K562 (cell line): Measurements from ENCODE around the gene ZBTB9. TPM values are rescaled to one million over a fixed set of nuclear protein-coding genes. Genes with fewer than 3 reads are reported as not detected.
A peak's percentile ranks its signal among the peaks of the same experiment; 100 is the strongest.

ENCODE experiments used
- ATAC-seq: fragments of 200-7000 bp; cut with Tn5 transposase; 3 replicates; pipeline ENCODE4 v1.9.1; 2020; ENCODE audit warnings: moderate library complexity
- BruUV-seq: library from RNA; stranded (reverse); fragments of 400-500 nt; replicated peaks from 2 replicates; lab custom pipeline; 2021; lab: Mats Ljungman, UMichigan
- CTCF ChIA-PET: fragments of 300-600 bp; formaldehyde crosslinking; extraction: SDS; loops from one replicate; lab custom pipeline; 2021; ENCODE audit warnings: low intra/inter-chr PET ratio; lab: Yijun Ruan, JAX
- POLR2A ChIA-PET: fragments of 300-600, 350-650 bp; sonication (Branson Sonifier 250); formaldehyde crosslinking; extraction: SDS; loops from one replicate; lab custom pipeline; 2021; ENCODE audit warnings: antibody characterized with exemption, inconsistent platforms; lab: Yijun Ruan, JAX
- DNase-seq, 4 experiments: peaks; one replicate each; pipeline versions ENCODE4 v3.0.0 to v3.0.0-alpha.2; 2011 to 2018; ENCODE audit warnings: low spot score in 3 of 4, mixed read lengths in 3 of 4; ENCODE audit errors: extremely low read depth in 1 of 4
- FAIRE-seq: peaks from 2 replicates; lab custom pipeline; 2011; peaks lifted over from hg19 to GRCh38; lab: Jason Lieb, UNC
- H2AFZ ChIP-seq: 2 replicates; pipeline ENCODE4 v1.6.0; 2011; ENCODE audit warnings: low read depth, low read length, control low read depth, inconsistent platforms
- H3K27ac ChIP-seq: fragments of 200-600 bp; 3 replicates; pipeline ENCODE4 v1.8.0; 2011; ENCODE audit warnings: low read depth, mild to moderate bottlenecking, control low read depth, inconsistent platforms, low read length, moderate library complexity, mixed read lengths; ENCODE audit errors: extremely low read depth
- H3K27me3 ChIP-seq, 2 experiments: fragments of 300-600 bp in 1 of 2; 2 replicates in 1 of 2; 3 replicates in 1 of 2; pipeline versions ENCODE4 v1.6.0 to v1.8.0; 2011; ENCODE audit warnings: inconsistent platforms in 2 of 2, low read length in 2 of 2, mild to moderate bottlenecking in 1 of 2, mixed read lengths in 1 of 2, moderate library complexity in 1 of 2; ENCODE audit not compliant: control insufficient read depth in 2 of 2, insufficient read depth in 2 of 2
- H3K36me3 ChIP-seq: fragments of 300-600 bp; 3 replicates; pipeline ENCODE4 v1.8.0; 2011; ENCODE audit warnings: mild to moderate bottlenecking, low read length, inconsistent platforms; ENCODE audit not compliant: control insufficient read depth, insufficient read depth
- H3K4me1 ChIP-seq, 2 experiments: fragments of 200-600 bp in 1 of 2; replicated peaks in 1 of 2; 2 replicates in 1 of 2; 3 replicates in 1 of 2; pipeline versions ENCODE4 v1.5.1 to v1.8.0; 2011; ENCODE audit warnings: inconsistent platforms in 2 of 2, low read length in 2 of 2, mild to moderate bottlenecking in 1 of 2, mixed read lengths in 1 of 2, moderate library complexity in 1 of 2; ENCODE audit not compliant: control insufficient read depth in 2 of 2, insufficient read depth in 2 of 2
- H3K4me2 ChIP-seq: 2 replicates; pipeline ENCODE4 v1.6.1; 2011; ENCODE audit warnings: low read length, control low read depth, inconsistent platforms, mixed read lengths; ENCODE audit not compliant: insufficient read depth
- H3K4me3 ChIP-seq: fragments of 200-600 bp; sonication (generic), shearing (Covaris generic); 2 replicates; pipeline ENCODE4 v1.5.1; 2016; ENCODE audit warnings: control low read depth, inconsistent platforms
- H3K79me2 ChIP-seq: fragments of 200-600 bp; 3 replicates; pipeline ENCODE4 v1.8.0; 2011; ENCODE audit warnings: low read length, inconsistent platforms; ENCODE audit not compliant: control insufficient read depth, insufficient read depth
- H3K9ac ChIP-seq, 2 experiments: 2 replicates each; pipeline versions ENCODE4 v1.6.0 to v1.6.1; 2011; ENCODE audit warnings: low read depth in 2 of 2, low read length in 2 of 2, control low read depth in 1 of 2, inconsistent platforms in 1 of 2, mild to moderate bottlenecking in 1 of 2, mixed read lengths in 1 of 2; ENCODE audit not compliant: insufficient read depth in 1 of 2
- H3K9me1 ChIP-seq: one replicate; pipeline ENCODE4 v1.6.0; 2011; ENCODE audit warnings: inconsistent platforms, mild to moderate bottlenecking, low read length, moderate library complexity; ENCODE audit not compliant: control insufficient read depth, insufficient read depth
- H3K9me3 ChIP-seq: replicated peaks from 2 replicates; pipeline ENCODE4 v1.5.1; 2011; ENCODE audit warnings: low read depth, low read length, inconsistent platforms; ENCODE audit not compliant: control insufficient read depth, insufficient read depth
- H4K20me1 ChIP-seq: replicated peaks from 2 replicates; pipeline ENCODE4 v1.6.1; 2011; ENCODE audit warnings: low read length, inconsistent platforms, mixed read lengths; ENCODE audit not compliant: control insufficient read depth, insufficient read depth
- CCNT2 ChIP-seq: IDR thresholded peaks from 2 replicates; pipeline ENCODE4 v1.6.1; 2011; ENCODE audit warnings: borderline replicate concordance, low read depth, mild to moderate bottlenecking, moderate library complexity, mixed read lengths, low read length; ENCODE audit not compliant: insufficient read length; ENCODE audit errors: extremely low read depth
- CREB3L1 ChIP-seq: fragments of 450-650 bp; IDR thresholded peaks from 2 replicates; pipeline ENCODE4 v1.6.1; 2014; ENCODE audit warnings: low read depth, mild to moderate bottlenecking, moderate library complexity, borderline replicate concordance
- FOXM1 ChIP-seq, 2 experiments: fragments of 450-650 bp in 1 of 2; sonication (generic) in 1 of 2; formaldehyde crosslinking in 1 of 2; IDR thresholded peaks; 2 replicates each; pipeline versions ENCODE4 v1.6.1 to v1.9.0; 2017 to 2022; ENCODE audit warnings: low read depth in 2 of 2, mild to moderate bottlenecking in 2 of 2, missing genetic modification reagents in 1 of 2, moderate library complexity in 1 of 2
- KDM1A ChIP-seq, 2 experiments: fragments of 450-650 bp; IDR thresholded peaks; 2 replicates each; pipeline ENCODE4 v1.6.1; 2016; ENCODE audit warnings: mild to moderate bottlenecking in 2 of 2
- LCOR ChIP-seq: sonication (generic); formaldehyde crosslinking; IDR thresholded peaks from 2 replicates; pipeline ENCODE4 v1.8.0; 2022; ENCODE audit warnings: mild to moderate bottlenecking, missing genetic modification reagents
- MITF ChIP-seq: IDR thresholded peaks from 2 replicates; pipeline ENCODE4 v1.6.1; 2014; ENCODE audit warnings: antibody characterized with exemption
- POLR2A ChIP-seq: fragments of 450-650 bp; conservative IDR thresholded peaks from 2 replicates; pipeline ENCODE4 v1.6.1; 2016
- POU5F1 ChIP-seq: fragments of 150-350 bp; IDR thresholded peaks from 2 replicates; pipeline ENCODE4 v1.6.1; 2014; ENCODE audit warnings: borderline replicate concordance, low read length, low read depth, mild to moderate bottlenecking; ENCODE audit not compliant: partially characterized antibody
- RB1 ChIP-seq: fragments of 450-650 bp; IDR thresholded peaks from 2 replicates; pipeline ENCODE4 v1.6.1; 2017; ENCODE audit warnings: low read depth, mild to moderate bottlenecking
- SMARCC2 ChIP-seq: fragments of 450-650 bp; IDR thresholded peaks from 2 replicates; pipeline ENCODE4 v1.6.1; 2017; ENCODE audit warnings: antibody characterized with exemption, moderate library complexity, mild to moderate bottlenecking, low read depth
- SNRNP70 ChIP-seq: fragments of 200-400 bp; formaldehyde crosslinking; optimal IDR thresholded peaks from 2 replicates; pipeline ENCODE3; 2017; ENCODE audit warnings: low read depth, low read length
- SRSF3 ChIP-seq: fragments of 200-400 bp; formaldehyde crosslinking; IDR thresholded peaks from 2 replicates; pipeline ENCODE4 v1.6.1; 2016; ENCODE audit warnings: mild to moderate bottlenecking, low read length, moderate library complexity; ENCODE audit not compliant: insufficient read depth
- ZNF644 ChIP-seq: fragments of 200-800 bp; sonication (Bioruptor generic); IDR thresholded peaks from 2 replicates; pipeline ENCODE4 v1.6.1; 2016; ENCODE audit warnings: low read depth, missing genetic modification characterization, missing compliant biosample characterization
- ZNF696 ChIP-seq: fragments of 250-450 bp; sonication (Bioruptor Pico); conservative IDR thresholded peaks from 2 replicates; pipeline ENCODE4 v1.4.0; 2020; ENCODE audit warnings: mild to moderate bottlenecking, moderate library complexity
- ZNF717 ChIP-seq: fragments of 250-450 bp; sonication (Bioruptor Pico); IDR thresholded peaks from 2 replicates; pipeline ENCODE4 v1.5.0; 2021
- WGBS: fragments of 100-300 bp; shearing (Covaris generic); methylation state at CpG from one replicate; pipeline ENCODE4 v1.1.6; 2016; ENCODE audit warnings: low coverage, mixed read lengths; ENCODE audit not compliant: insufficient coverage; ENCODE audit errors: missing lambda C conversion rate; 5-methylcytosine and 5-hydroxymethylcytosine counted together
- in situ Hi-C: fragments of 300-500 bp; cut with MboI; formaldehyde crosslinking; loops from 4 replicates; pipeline ENCODE4 v1.15.0; 2018; ENCODE audit warnings: inconsistent platforms, mixed read lengths
- intact Hi-C: fragments of 100-400 bp; cut with micrococcal nuclease; formaldehyde crosslinking; loops from 2 replicates; pipeline ENCODE4 v1.14.2; 2022
- polyA plus RNA-seq, 8 experiments: library from polyadenylated mRNA; depleted of rRNA in 4 of 8; stranded (reverse) in 5 of 8; unstranded in 3 of 8; fragments of >200 nt; fragmentation: Nextera tagmentation in 2 of 8; fragmentation: Illumina TruSeq in 1 of 8; extraction: Ambion mirVana in 2 of 8; extraction: Trizol in 1 of 8; gene quantifications; 2 replicates each; pipeline versions ENCODE4 v1.2.1 to v1.2.3, GENCODE V29; 2011 to 2014; ENCODE audit warnings: inconsistent platforms in 1 of 8, missing spikeins in 1 of 8
- total RNA-seq, 7 experiments: library from RNA; depleted of rRNA in 6 of 7; stranded (reverse); fragments of >200 nt in 6 of 7; fragmentation: Illumina TruSeq in 2 of 7; extraction: Trizol in 2 of 7; gene quantifications; 2 replicates each; pipeline versions ENCODE4 v1.2.1 to v1.2.3, GENCODE V29; 2011 to 2021; ENCODE audit warnings: low replicate concordance in 1 of 7

Gene ZBTB9
- total and polyA plus RNA-seq, 9 of the 15 experiments (the other 6 are each of a cell fraction or from before 2014, with no cell fraction given): 1.9 to 19.5 (median 10.4) TPM

- Histone ChIP-seq H3K9me3 (no peaks in the 10 kb centered on the region), H3K27me3 (no peaks in the 10 kb centered on the region), H3K4me2 (no peak overlapping the region), H2AFZ (no peak overlapping the region), H3K79me2 (peaks cover 38% of the 10 kb centered on the region), H3K9ac (peak overlapping the region in 1 of 2 experiments; percentile 47; a peak in 2 of 4 replicates), H3K36me3 (peaks cover 19% of the 10 kb centered on the region; the same call in 2 of the 3 replicates), H3K27ac (no peak overlapping the region), H3K9me1 (no peaks in the 10 kb centered on the region), H4K20me1 (no peaks in the 10 kb centered on the region; the same call in 1 of the 2 replicates), H3K4me1 (peaks cover 41 to 53% of the 10 kb centered on the region in 2 experiments), H3K4me3 (no peak overlapping the region)
- FAIRE-seq (no peak), ATAC-seq (no peak), DNase-seq (no peak)
- intact Hi-C loops (no loop called here), in situ Hi-C loops (no loop called here)
- POLR2A ChIA-PET: interaction anchor here (0.5 to 2.7 kb wide), 3 partner anchors 9 to 157 kb away, joined by 3 to 14 read pairs (median 3); partner anchors contain the start of gene ZBTB9
- WGBS: 80% methylated on average over 3 of the region's 12 CpGs
- no TSS peak for BruUV-seq
- CTCF ChIA-PET: no interaction called here
- TF ChIP-seq RB1: no peak
- TF ChIP-seq POU5F1: no peak
- TF ChIP-seq FOXM1 (IDR thresholded peaks at IDR 0.05; ENCODE audit: low read depth): no peak
- TF ChIP-seq FOXM1 (CRISPR knock-in tag; IDR thresholded peaks at IDR 0.05; ENCODE audit: low read depth): no peak
- TF ChIP-seq ZNF696: no peak
- TF ChIP-seq POLR2A: no peak
- TF ChIP-seq ZNF717 (CRISPR knock-in tag): no peak
- no peak for TF ChIP-seq MITF
- no peak for TF ChIP-seq ZNF644 (tag)
- TF ChIP-seq SMARCC2: no peak
- no peak for TF ChIP-seq KDM1A (IDR thresholded peaks at IDR 0.05)
- no peak for TF ChIP-seq CREB3L1
- no peak for TF ChIP-seq SRSF3
- TF ChIP-seq SNRNP70: no peak
- TF ChIP-seq LCOR (CRISPR knock-in tag): no peak
- no peak for TF ChIP-seq CCNT2
These were observed 22.4 kb upstream of the ZBTB9 start for GRCh38 chr6:33431880-33432541.
